ENCODE measurements around the gene LDLRAD4. TPM values are rescaled to one million over a fixed set of nuclear protein-coding genes. Genes with fewer than 3 reads are reported as not detected.

The LDLRAD4 gene
- polyA plus RNA-seq, 1 of the 3 experiments (the other 2 are of a cell fraction): 0.16 TPM

GRCh38 chr18:13623348-13623747 is 404.8 kb downstream of the LDLRAD4 start:
- Histone ChIP-seq H3F3A (replicated peaks; ENCODE audit: insufficient read depth) (no peaks in the 10 kb centered on the region), H3K27me3 (ENCODE audit: insufficient read depth) (no peaks in the 10 kb centered on the region), H3K4me2 (no peak overlapping the region), H3K4me3 (ENCODE audit: low read depth in 2 of 2, low read length in 1 of 2) (no peak overlapping the region), H3K9ac (no peak overlapping the region), H4K20me1 (ENCODE audit: insufficient read depth) (no peaks in the 10 kb centered on the region), H3K4me1 (ENCODE audit: control insufficient read depth in 1 of 2, insufficient read depth in 2 of 2, low read depth in 1 of 2, low read length in 1 of 2) (peaks cover 0 to 31% of the 10 kb centered on the region in 2 experiments; a peak in 1 of 4 replicates), H3K9me2 (no peaks in the 10 kb centered on the region), H3K9me3 (no peaks in the 10 kb centered on the region), H3K36me3 (replicated peaks in 1 of 2; ENCODE audit: control insufficient read depth in 1 of 2, insufficient read depth in 2 of 2, low read length in 1 of 2) (no peaks in the 10 kb centered on the region), H2AFZ (ENCODE audit: low read depth) (no peak overlapping the region), H3K27ac (ENCODE audit: low read depth in 2 of 2, low read length in 1 of 2) (no peak overlapping the region), H3K79me2 (ENCODE audit: insufficient read depth) (no peaks in the 10 kb centered on the region)
- TF ChIP-seq TCF12 (IDR thresholded peaks at IDR 0.05) (no peak), MEF2A (IDR thresholded peaks at IDR 0.05; ENCODE audit: borderline replicate concordance, low read depth) (no peak), SMC3 (IDR thresholded peaks at IDR 0.05; ENCODE audit: low read depth, low read length) (no peak), EP300 (IDR thresholded peaks at IDR 0.05; ENCODE audit: borderline replicate concordance in 1 of 2, low read depth in 1 of 2, low read length in 1 of 2) (no peak), CHD2 (IDR thresholded peaks at IDR 0.05; ENCODE audit: low read length, partially characterized antibody) (no peak), YY1 (IDR thresholded peaks at IDR 0.05; ENCODE audit: low read depth) (no peak), NFIC (IDR thresholded peaks at IDR 0.05; ENCODE audit: borderline replicate concordance) (no peak), FOSL2 (IDR thresholded peaks at IDR 0.05; ENCODE audit: borderline replicate concordance, low read depth) (no peak), RFX5 (IDR thresholded peaks at IDR 0.05; ENCODE audit: low read length) (no peak), SIN3A (IDR thresholded peaks at IDR 0.05; ENCODE audit: borderline replicate concordance, low read depth, low read length) (no peak), JUND (IDR thresholded peaks at IDR 0.05) (no peak), USF2 (IDR thresholded peaks at IDR 0.05; ENCODE audit: borderline replicate concordance, low read depth, low read length) (no peak), MXI1 (IDR thresholded peaks at IDR 0.05; ENCODE audit: low read depth, low read length) (no peak), RCOR1 (IDR thresholded peaks at IDR 0.05; ENCODE audit: low read length) (no peak), MAX (IDR thresholded peaks at IDR 0.05; ENCODE audit: low read depth) (no peak), USF1 (IDR thresholded peaks at IDR 0.05; ENCODE audit: borderline replicate concordance, low read depth) (no peak), IRF3 (IDR thresholded peaks at IDR 0.05; ENCODE audit: low read depth, low read length) (no peak)
- TF ChIP-seq, protein P1, sequence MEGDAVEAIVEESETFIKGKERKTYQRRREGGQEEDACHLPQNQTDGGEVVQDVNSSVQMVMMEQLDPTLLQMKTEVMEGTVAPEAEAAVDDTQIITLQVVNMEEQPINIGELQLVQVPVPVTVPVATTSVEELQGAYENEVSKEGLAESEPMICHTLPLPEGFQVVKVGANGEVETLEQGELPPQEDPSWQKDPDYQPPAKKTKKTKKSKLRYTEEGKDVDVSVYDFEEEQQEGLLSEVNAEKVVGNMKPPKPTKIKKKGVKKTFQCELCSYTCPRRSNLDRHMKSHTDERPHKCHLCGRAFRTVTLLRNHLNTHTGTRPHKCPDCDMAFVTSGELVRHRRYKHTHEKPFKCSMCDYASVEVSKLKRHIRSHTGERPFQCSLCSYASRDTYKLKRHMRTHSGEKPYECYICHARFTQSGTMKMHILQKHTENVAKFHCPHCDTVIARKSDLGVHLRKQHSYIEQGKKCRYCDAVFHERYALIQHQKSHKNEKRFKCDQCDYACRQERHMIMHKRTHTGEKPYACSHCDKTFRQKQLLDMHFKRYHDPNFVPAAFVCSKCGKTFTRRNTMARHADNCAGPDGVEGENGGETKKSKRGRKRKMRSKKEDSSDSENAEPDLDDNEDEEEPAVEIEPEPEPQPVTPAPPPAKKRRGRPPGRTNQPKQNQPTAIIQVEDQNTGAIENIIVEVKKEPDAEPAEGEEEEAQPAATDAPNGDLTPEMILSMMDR (IDR thresholded peaks at IDR 0.05): no peak
- ChIA-PET CTCF (interaction anchor here (1.0 to 1.6 kb wide), 2 partner anchors 65 to 407 kb away, joined by 5 to 6 read pairs; no protein-coding TSS in a partner anchor), POLR2A (no interaction called here)
- DNase-seq: no peak
- 35% methylated on average over 7 of the region's 10 CpGs for WGBS (ENCODE audit: low lambda C conversion rate)

Data from SK-N-SH (cell line).